Measurements from ENCODE around the gene SPHK2. TPM values are rescaled to one million over a fixed set of nuclear protein-coding genes. Genes with fewer than 3 reads are reported as not detected.

Gene SPHK2
- polyA plus RNA-seq, 2 of the 4 experiments (the other 2 are of a cell fraction) = 6.1 to 18.3 TPM

- 72% methylated on average over 16 of the region's 16 CpGs for WGBS (ENCODE audit: missing lambda C conversion rate)
- no peak for ATAC-seq
- Histone ChIP-seq H3K9me3 (no peaks in the 10 kb centered on the region), H3K4me1 (peaks cover 30% of the 10 kb centered on the region), H3K27ac (peak overlapping the region; percentile 89 to 92), H3K4me3 (no peak overlapping the region), H3K4me2 (peak overlapping the region; percentile 100)
- CTCF ChIA-PET = interaction anchor here (1.7 kb wide), 1 partner anchor 36 kb away, joined by 4 read pairs; no protein-coding TSS in a partner anchor
- FAIRE-seq = no peak
- no peak for TF ChIP-seq FOSL2 (IDR thresholded peaks at IDR 0.05)
- TF ChIP-seq FOSL2 (CRISPR knock-in tag; IDR thresholded peaks at IDR 0.05) = 0 out of 2 replicates have a peak, but pooled peaks have one; percentile 18
- TF ChIP-seq NR3C1 (IDR thresholded peaks at IDR 0.05) = no peak
- no peak for DNase-seq (ENCODE audit: low read depth in 1 of 2, low spot score in 1 of 2)
- POLR2A ChIA-PET = no interaction called here
Measured at GRCh38 chr19:48638831-48639381, 19.6 kb downstream of the SPHK2 start.

- no peak for TF ChIP-seq BHLHE40 (IDR thresholded peaks at IDR 0.05; ENCODE audit: low read depth, low read length)
- TF ChIP-seq RARB (CRISPR knock-in tag; IDR thresholded peaks at IDR 0.05) = no peak
- TF ChIP-seq ELK1 (IDR thresholded peaks at IDR 0.05; ENCODE audit: low read depth, low read length) = no peak
- no peak for TF ChIP-seq FOXS1 (CRISPR knock-in tag; IDR thresholded peaks at IDR 0.05)
- no peak for TF ChIP-seq CTCF (IDR thresholded peaks at IDR 0.05)
- TF ChIP-seq ATOH8 (CRISPR knock-in tag; IDR thresholded peaks at IDR 0.05; ENCODE audit: low read depth) = no peak
- TF ChIP-seq CHD4 (IDR thresholded peaks at IDR 0.05; ENCODE audit: borderline replicate concordance) = no peak
- TF ChIP-seq HOXA7 (CRISPR knock-in tag; IDR thresholded peaks at IDR 0.05) = no peak
- TF ChIP-seq TFCP2L1 (CRISPR knock-in tag; IDR thresholded peaks at IDR 0.05) = no peak
- no peak for TF ChIP-seq MAZ (IDR thresholded peaks at IDR 0.05; ENCODE audit: borderline replicate concordance, low read depth, low read length)
- no peak for TF ChIP-seq BCL3 (IDR thresholded peaks at IDR 0.05)
- TF ChIP-seq EHMT2 (IDR thresholded peaks at IDR 0.05; ENCODE audit: low read depth) = no peak
- no peak for TF ChIP-seq FOSB (CRISPR knock-in tag; IDR thresholded peaks at IDR 0.05)
- no peak for TF ChIP-seq TP53 (CRISPR knock-in tag; IDR thresholded peaks at IDR 0.05)
- no peak for TF ChIP-seq SREBF2 (IDR thresholded peaks at IDR 0.05)
- no peak for TF ChIP-seq ZC3H11A (IDR thresholded peaks at IDR 0.05)
- no peak for TF ChIP-seq ZNF302 (CRISPR knock-in tag; IDR thresholded peaks at IDR 0.05)
- no peak for TF ChIP-seq EP300 (IDR thresholded peaks at IDR 0.05)
- CTCF ChIA-PET = interaction anchor here (0.6 to 1.7 kb wide), 7 partner anchors 17 to 196 kb away, joined by 3 to 7 read pairs (median 3); partner anchors contain the start of gene HSD17B14
- FAIRE-seq (no peak), DNase-seq (ENCODE audit: low read depth in 1 of 2, low spot score in 1 of 2) (no peak), ATAC-seq (no peak)
- Histone ChIP-seq H3K27ac (no peak overlapping the region), H3K4me1 (peaks cover 27% of the 10 kb centered on the region), H3K4me2 (no peak overlapping the region), H3K4me3 (no peak overlapping the region), H3K9me3 (no peaks in the 10 kb centered on the region)
- 80% methylated on average over 33 of the region's 33 CpGs for WGBS (ENCODE audit: missing lambda C conversion rate)
- POLR2A ChIA-PET = interaction anchor here (0.6 kb wide), 1 partner anchor 100 kb away, joined by 3 read pairs; no protein-coding TSS in a partner anchor
Measured at GRCh38 chr19:48639483-48640375, 20.4 kb downstream of the SPHK2 start.

All from A549 (cell line).